ENCODE results near the gene C5orf47. TPM values are rescaled to one million over a fixed set of nuclear protein-coding genes. Genes with fewer than 3 reads are reported as not detected.

Gene C5orf47
- 0.15 TPM for polyA plus RNA-seq (2013, experiment 1 of 2)
- 0.15 TPM for polyA plus RNA-seq (2013, experiment 2 of 2)

- peak within 1 kb of the TSS; percentile 96 for H2AK5ac ChIP-seq (ENCODE audit: low read depth, low read length)
- no peaks in the 10 kb centered on the region for H3K27me3 ChIP-seq (ENCODE audit: control insufficient read depth in 3 of 3, insufficient read depth in 3 of 3, low read depth in 1 of 3, low read length in 3 of 3)
- peak within 1 kb of the TSS; percentile 91 for H3K23ac ChIP-seq (ENCODE audit: low read depth, low read length, poor library complexity)
- peaks cover 2% of the 10 kb centered on the region for H3K79me1 ChIP-seq (ENCODE audit: low read depth, low read length)
- H3K4me3 ChIP-seq (ENCODE audit: low read length in 2 of 2), result no peak within 1 kb of the TSS
- H2BK12ac ChIP-seq (ENCODE audit: low read length), result peak within 1 kb of the TSS; percentile 84
- peak within 1 kb of the TSS; percentile 72 for H4K91ac ChIP-seq (ENCODE audit: low read depth, low read length, poor library complexity)
- no CpG with 5 or more reads among the region's 51 CpGs for WGBS, 2 donors (ENCODE audit: extremely low coverage in 2 of 2, insufficient read length in 2 of 2, insufficient replicate concordance in 1 of 2)
- peak within 1 kb of the TSS; percentile 87 for H3K18ac ChIP-seq (ENCODE audit: low read length)
- no peak for DNase-seq (ENCODE audit: low spot score)
- H2AFZ ChIP-seq (ENCODE audit: low read length), result no peak within 1 kb of the TSS
- H3K27ac ChIP-seq (replicated peaks; ENCODE audit: low read length), result no peak within 1 kb of the TSS
- H2BK120ac ChIP-seq (ENCODE audit: low read depth, low read length), result peak within 1 kb of the TSS; percentile 61
- H3K9ac ChIP-seq (ENCODE audit: low read depth, low read length, poor library complexity), result no peak within 1 kb of the TSS
- no peaks in the 10 kb centered on the region for H3K9me3 ChIP-seq (replicated peaks in 1 of 2; ENCODE audit: control insufficient read depth in 2 of 2, insufficient read depth in 1 of 2, low read depth in 1 of 2, low read length in 2 of 2)
- no peak within 1 kb of the TSS for H3K4me2 ChIP-seq (ENCODE audit: insufficient read depth, low read length, poor library complexity, severe bottlenecking)
- peak within 1 kb of the TSS; percentile 43 for H4K8ac ChIP-seq (ENCODE audit: low read depth, low read length)
- peak within 1 kb of the TSS; percentile 53 for H3K4ac ChIP-seq (ENCODE audit: low read length)
- peak within 1 kb of the TSS; percentile 82 for H3K14ac ChIP-seq (ENCODE audit: low read length)
- no peaks in the 10 kb centered on the region for H3K4me1 ChIP-seq (ENCODE audit: control insufficient read depth in 2 of 2, insufficient read depth in 1 of 2, low read depth in 1 of 2, low read length in 2 of 2)
- no peaks in the 10 kb centered on the region for H3K36me3 ChIP-seq (replicated peaks in 1 of 2; ENCODE audit: control insufficient read depth in 2 of 2, insufficient read depth in 2 of 2, low read length in 2 of 2)
- peak within 1 kb of the TSS; percentile 95 for H2BK5ac ChIP-seq (ENCODE audit: low read length)
- H2BK15ac ChIP-seq (ENCODE audit: low read length), result peak within 1 kb of the TSS; percentile 91
Observed at GRCh38 chr5:173988554-173989431, at the start of gene C5orf47. Gene C5orf47 (plus strand): TSS chr5:173989170. CDS start chr5:173989264, 94 bp downstream.

- Histone ChIP-seq H3K4me1 (ENCODE audit: control insufficient read depth in 2 of 2, insufficient read depth in 1 of 2, low read depth in 1 of 2, low read length in 2 of 2) (peaks cover 3 to 6% of the 10 kb centered on the region in 2 donors), H2BK5ac (ENCODE audit: low read length) (no peak overlapping the region), H2AK5ac (ENCODE audit: low read depth, low read length) (no peak overlapping the region), H3K4me3 (ENCODE audit: low read length in 2 of 2) (no peak overlapping the region), H3K14ac (ENCODE audit: low read length) (no peak overlapping the region), H3K9me3 (replicated peaks in 1 of 2; ENCODE audit: control insufficient read depth in 2 of 2, insufficient read depth in 1 of 2, low read depth in 1 of 2, low read length in 2 of 2) (no peaks in the 10 kb centered on the region), H3K18ac (ENCODE audit: low read length) (no peak overlapping the region), H2BK15ac (ENCODE audit: low read length) (no peak overlapping the region), H3K9ac (ENCODE audit: low read depth, low read length, poor library complexity) (no peak overlapping the region), H3K4ac (ENCODE audit: low read length) (no peak overlapping the region), H4K8ac (ENCODE audit: low read depth, low read length) (no peak overlapping the region), H3K27me3 (ENCODE audit: control insufficient read depth in 3 of 3, insufficient read depth in 3 of 3, low read depth in 1 of 3, low read length in 3 of 3) (no peaks in the 10 kb centered on the region), H3K36me3 (replicated peaks in 1 of 2; ENCODE audit: control insufficient read depth in 2 of 2, insufficient read depth in 2 of 2, low read length in 2 of 2) (peaks cover 0 to 6% of the 10 kb centered on the region in 2 donors), H3K23ac (ENCODE audit: low read depth, low read length, poor library complexity) (no peak overlapping the region), H2AFZ (ENCODE audit: low read length) (no peak overlapping the region), H2BK120ac (ENCODE audit: low read depth, low read length) (no peak overlapping the region), H2BK12ac (ENCODE audit: low read length) (no peak overlapping the region), H4K91ac (ENCODE audit: low read depth, low read length, poor library complexity) (no peak overlapping the region), H3K4me2 (ENCODE audit: insufficient read depth, low read length, poor library complexity, severe bottlenecking) (no peak overlapping the region), H3K27ac (replicated peaks; ENCODE audit: low read length) (no peak overlapping the region), H3K79me1 (ENCODE audit: low read depth, low read length) (no peaks in the 10 kb centered on the region)
- no CpG with 5 or more reads among the region's 2 CpGs for WGBS, 2 donors (ENCODE audit: extremely low coverage in 2 of 2, insufficient read length in 2 of 2, insufficient replicate concordance in 1 of 2)
- no peak for DNase-seq (ENCODE audit: low spot score)
Observed at GRCh38 chr5:173940269-173940668, 48.7 kb upstream of the C5orf47 start.

- Histone ChIP-seq H3K4ac (ENCODE audit: low read length) (no peak overlapping the region), H4K8ac (ENCODE audit: low read depth, low read length) (no peak overlapping the region), H3K4me1 (ENCODE audit: control insufficient read depth in 2 of 2, insufficient read depth in 1 of 2, low read depth in 1 of 2, low read length in 2 of 2) (peaks cover 3 to 6% of the 10 kb centered on the region in 2 donors), H3K27me3 (ENCODE audit: control insufficient read depth in 3 of 3, insufficient read depth in 3 of 3, low read depth in 1 of 3, low read length in 3 of 3) (no peaks in the 10 kb centered on the region), H3K14ac (ENCODE audit: low read length) (no peak overlapping the region), H3K18ac (ENCODE audit: low read length) (no peak overlapping the region), H3K23ac (ENCODE audit: low read depth, low read length, poor library complexity) (no peak overlapping the region), H3K36me3 (replicated peaks in 1 of 2; ENCODE audit: control insufficient read depth in 2 of 2, insufficient read depth in 2 of 2, low read length in 2 of 2) (peaks cover 0 to 13% of the 10 kb centered on the region in 2 donors), H3K27ac (replicated peaks; ENCODE audit: low read length) (no peak overlapping the region), H2AK5ac (ENCODE audit: low read depth, low read length) (no peak overlapping the region), H2BK12ac (ENCODE audit: low read length) (no peak overlapping the region), H2BK15ac (ENCODE audit: low read length) (no peak overlapping the region), H3K9ac (ENCODE audit: low read depth, low read length, poor library complexity) (no peak overlapping the region), H2BK5ac (ENCODE audit: low read length) (no peak overlapping the region), H2BK120ac (ENCODE audit: low read depth, low read length) (no peak overlapping the region), H3K4me3 (ENCODE audit: low read length in 2 of 2) (no peak overlapping the region), H3K79me1 (ENCODE audit: low read depth, low read length) (no peaks in the 10 kb centered on the region), H4K91ac (ENCODE audit: low read depth, low read length, poor library complexity) (no peak overlapping the region), H2AFZ (ENCODE audit: low read length) (no peak overlapping the region), H3K9me3 (replicated peaks in 1 of 2; ENCODE audit: control insufficient read depth in 2 of 2, insufficient read depth in 1 of 2, low read depth in 1 of 2, low read length in 2 of 2) (no peaks in the 10 kb centered on the region), H3K4me2 (ENCODE audit: insufficient read depth, low read length, poor library complexity, severe bottlenecking) (no peak overlapping the region)
- no CpG with 5 or more reads among the region's 2 CpGs for WGBS, 2 donors (ENCODE audit: extremely low coverage in 2 of 2, insufficient read length in 2 of 2, insufficient replicate concordance in 1 of 2)
- no peak for DNase-seq (ENCODE audit: low spot score)
Observed at GRCh38 chr5:173941102-173941501, 47.9 kb upstream of the C5orf47 start.

- Histone ChIP-seq H3K79me1 (ENCODE audit: low read depth, low read length) (no peaks in the 10 kb centered on the region), H3K9me3 (replicated peaks in 1 of 2; ENCODE audit: control insufficient read depth in 2 of 2, insufficient read depth in 1 of 2, low read depth in 1 of 2, low read length in 2 of 2) (no peaks in the 10 kb centered on the region), H3K14ac (ENCODE audit: low read length) (no peak overlapping the region), H2AK5ac (ENCODE audit: low read depth, low read length) (no peak overlapping the region), H4K8ac (ENCODE audit: low read depth, low read length) (no peak overlapping the region), H3K4me1 (ENCODE audit: control insufficient read depth in 2 of 2, insufficient read depth in 1 of 2, low read depth in 1 of 2, low read length in 2 of 2) (peaks cover 3 to 6% of the 10 kb centered on the region in 2 donors), H3K4me3 (ENCODE audit: low read length in 2 of 2) (no peak overlapping the region), H2BK5ac (ENCODE audit: low read length) (no peak overlapping the region), H2BK15ac (ENCODE audit: low read length) (no peak overlapping the region), H3K18ac (ENCODE audit: low read length) (peak overlapping the region; percentile 77), H3K4me2 (ENCODE audit: insufficient read depth, low read length, poor library complexity, severe bottlenecking) (no peak overlapping the region), H3K9ac (ENCODE audit: low read depth, low read length, poor library complexity) (no peak overlapping the region), H4K91ac (ENCODE audit: low read depth, low read length, poor library complexity) (no peak overlapping the region), H3K4ac (ENCODE audit: low read length) (no peak overlapping the region), H3K36me3 (replicated peaks in 1 of 2; ENCODE audit: control insufficient read depth in 2 of 2, insufficient read depth in 2 of 2, low read length in 2 of 2) (peaks cover 0 to 20% of the 10 kb centered on the region in 2 donors), H3K23ac (ENCODE audit: low read depth, low read length, poor library complexity) (no peak overlapping the region), H2BK120ac (ENCODE audit: low read depth, low read length) (no peak overlapping the region), H3K27ac (replicated peaks; ENCODE audit: low read length) (no peak overlapping the region), H3K27me3 (ENCODE audit: control insufficient read depth in 3 of 3, insufficient read depth in 3 of 3, low read depth in 1 of 3, low read length in 3 of 3) (no peaks in the 10 kb centered on the region), H2BK12ac (ENCODE audit: low read length) (no peak overlapping the region), H2AFZ (ENCODE audit: low read length) (no peak overlapping the region)
- no CpG with 5 or more reads among the region's 9 CpGs for WGBS, 2 donors (ENCODE audit: extremely low coverage in 2 of 2, insufficient read length in 2 of 2, insufficient replicate concordance in 1 of 2)
- no peak for DNase-seq (ENCODE audit: low spot score)
Observed at GRCh38 chr5:173941758-173942401, 47.1 kb upstream of the C5orf47 start.

Measured in neuronal stem cell (in vitro differentiated cells).